H54 (cell line): ENCODE results near the gene TJP3.
"Not testable (repeated sequence)": the region's sequence is repeated elsewhere in the genome, so short reads cannot be mapped to it uniquely, and the experiment has no call there.

ENCODE experiments used
- DNase-seq: peaks from one replicate; pipeline ENCODE4 v3.0.0; 2011; ENCODE audit warnings: low spot score, mixed read lengths; ENCODE audit not compliant: insufficient read length
- FAIRE-seq: peaks from 3 replicates; lab custom pipeline; 2011; peaks lifted over from hg19 to GRCh38; lab: Jason Lieb, UNC
- POLR2A ChIP-seq: IDR thresholded peaks from 2 replicates; pipeline ENCODE4 v1.6.1; 2011; ENCODE audit warnings: low read depth, mild to moderate bottlenecking, low read length

The TJP3 gene

GRCh38 chr19:3708207-3708931 lies at the start of gene TJP3:
TSS of gene TJP3 (plus strand) at chr19:3708384. CDS start at chr19:3728433, 20,049 bp downstream.
- no peak for TF ChIP-seq POLR2A
- no peak for DNase-seq
- no peak for FAIRE-seq

GRCh38 chr19:3658870-3659745 lies 49.1 kb upstream of the TJP3 start:
- DNase-seq (no peak), FAIRE-seq (no peak)
- no peak for TF ChIP-seq POLR2A

- no peak for DNase-seq
- no peak for TF ChIP-seq POLR2A
- no peak for FAIRE-seq
These were observed 48.5 kb upstream of the TJP3 start for GRCh38 chr19:3659746-3660112.

GRCh38 chr19:3660493-3661219 lies 47.5 kb upstream of the TJP3 start:
- FAIRE-seq (no peak), DNase-seq (no peak)
- no peak for TF ChIP-seq POLR2A

DNA sequence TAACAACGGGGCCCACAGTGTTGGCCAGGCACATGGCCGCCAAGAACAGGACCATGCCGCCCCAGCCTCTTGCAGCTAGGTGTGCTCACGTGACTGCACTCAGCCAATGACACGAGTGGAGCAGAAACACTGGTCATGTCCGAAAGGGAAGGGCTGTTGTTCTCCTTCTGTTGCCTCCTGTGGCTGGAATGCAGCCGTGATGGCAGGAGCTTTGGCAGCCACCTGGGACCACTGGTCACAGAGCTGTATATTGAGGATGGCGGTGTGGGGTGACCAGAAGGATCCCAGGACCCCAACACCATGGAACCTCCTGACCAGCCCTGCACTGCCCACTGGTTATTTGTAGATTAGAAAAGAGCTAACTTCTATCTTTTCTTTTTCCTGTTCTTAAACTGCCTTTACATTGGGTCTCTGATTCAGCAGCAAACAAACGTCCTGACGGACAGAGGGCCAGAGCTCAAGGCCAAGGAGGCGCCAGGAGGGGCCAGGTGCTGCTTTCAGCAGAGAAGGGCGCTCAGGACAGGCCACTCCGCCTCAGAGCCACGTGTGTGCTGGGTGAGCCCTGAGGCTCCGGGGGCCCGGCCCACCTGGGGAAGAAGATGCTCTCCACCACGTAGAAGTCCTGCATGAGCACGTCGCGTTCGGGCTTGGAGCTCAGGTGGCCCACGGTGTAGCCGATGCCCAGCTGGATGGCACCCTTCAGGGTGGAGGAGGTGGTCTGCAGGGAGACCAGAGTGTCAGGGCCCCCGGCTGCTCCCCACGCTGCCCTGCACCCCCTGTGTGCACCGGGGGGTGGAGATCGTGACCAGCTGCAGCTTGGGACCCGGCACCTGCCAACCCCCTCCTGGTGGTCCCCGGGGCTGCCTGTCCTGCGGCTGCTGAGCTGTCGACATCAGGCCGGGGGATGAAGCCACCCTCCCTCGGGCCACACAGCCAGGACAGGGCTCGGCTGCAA lies 46.6 kb upstream of the TJP3 start:
- no peak for TF ChIP-seq POLR2A
- FAIRE-seq (no peak), DNase-seq (no peak)

GRCh38 chr19:3663838-3664237 lies 44.3 kb upstream of the TJP3 start:
- no peak for TF ChIP-seq POLR2A
- FAIRE-seq = no peak
- no peak for DNase-seq

GRCh38 chr19:3664879-3665642 lies 43.1 kb upstream of the TJP3 start:
- TF ChIP-seq POLR2A = no peak
- FAIRE-seq (no peak), DNase-seq (no peak)

GRCh38 chr19:3665681-3666544 lies 42.3 kb upstream of the TJP3 start:
- DNase-seq (peak; percentile 79), FAIRE-seq (no peak)
- TF ChIP-seq POLR2A = no peak

- not testable (repeated sequence) for DNase-seq, FAIRE-seq
These were observed 41.7 kb upstream of the TJP3 start for GRCh38 chr19:3666545-3666856.

- no peak for TF ChIP-seq POLR2A
- DNase-seq (no peak), FAIRE-seq (no peak)
These were observed 41.0 kb upstream of the TJP3 start for GRCh38 chr19:3667037-3667638.

- no peak for TF ChIP-seq POLR2A
- no peak for FAIRE-seq
- no peak for DNase-seq
These were observed 40.4 kb upstream of the TJP3 start for GRCh38 chr19:3667766-3668165.
